Right lobe of liver (tissue), 4 donors: Measurements from ENCODE around the gene CPLX1.

Experiments
- POLR2A ChIP-seq: fragments of 450-650 bp; IDR thresholded peaks from one replicate; pipeline ENCODE4 v1.6.1; 2017; ENCODE audit warnings: antibody characterized with exemption, mild to moderate bottlenecking
- TF ChIP-seq, protein P1 (sequence below), 4 donors: fragments of 200-600 bp in 3 of 4; fragments of 450-650 bp in 1 of 4; IDR thresholded peaks; one replicate each; pipeline versions ENCODE4 v1.5.1 to v1.8.0; 2016 to 2022; ENCODE audit warnings: antibody characterized with exemption in 4 of 4, mild to moderate bottlenecking in 2 of 4
- donor health status: DM: no; HTN: no; CAD: no.
- donor health status: DM: no; HTN: no; CAD: no.
- donor health status: DM: no; HTN: yes; CAD: no.

DNA sequence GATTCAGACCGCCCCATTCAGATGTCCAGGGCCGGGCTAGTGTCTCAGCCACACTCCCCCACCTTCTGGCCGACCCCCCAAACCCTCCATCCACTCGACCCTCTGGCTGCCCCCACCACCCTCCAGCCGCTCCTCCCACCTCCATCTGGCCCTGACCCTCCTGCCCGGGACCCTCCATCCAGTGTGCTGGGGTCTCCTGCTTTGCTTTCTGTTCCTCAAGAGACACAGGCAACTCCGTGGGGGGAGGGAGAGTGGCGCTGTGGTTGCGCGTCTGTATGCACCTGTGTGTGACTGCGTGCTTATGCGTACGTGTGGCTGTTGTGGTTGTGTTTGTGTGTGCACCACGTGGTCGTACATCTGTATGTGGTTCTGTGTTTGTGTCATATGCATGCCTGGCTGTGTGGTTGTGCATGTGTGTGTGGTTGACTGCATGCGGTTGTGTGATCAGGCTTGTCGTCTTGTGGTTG, 33.3 kb downstream of the CPLX1 start:
- TF ChIP-seq POLR2A = no peak
- TF ChIP-seq, protein P1, sequence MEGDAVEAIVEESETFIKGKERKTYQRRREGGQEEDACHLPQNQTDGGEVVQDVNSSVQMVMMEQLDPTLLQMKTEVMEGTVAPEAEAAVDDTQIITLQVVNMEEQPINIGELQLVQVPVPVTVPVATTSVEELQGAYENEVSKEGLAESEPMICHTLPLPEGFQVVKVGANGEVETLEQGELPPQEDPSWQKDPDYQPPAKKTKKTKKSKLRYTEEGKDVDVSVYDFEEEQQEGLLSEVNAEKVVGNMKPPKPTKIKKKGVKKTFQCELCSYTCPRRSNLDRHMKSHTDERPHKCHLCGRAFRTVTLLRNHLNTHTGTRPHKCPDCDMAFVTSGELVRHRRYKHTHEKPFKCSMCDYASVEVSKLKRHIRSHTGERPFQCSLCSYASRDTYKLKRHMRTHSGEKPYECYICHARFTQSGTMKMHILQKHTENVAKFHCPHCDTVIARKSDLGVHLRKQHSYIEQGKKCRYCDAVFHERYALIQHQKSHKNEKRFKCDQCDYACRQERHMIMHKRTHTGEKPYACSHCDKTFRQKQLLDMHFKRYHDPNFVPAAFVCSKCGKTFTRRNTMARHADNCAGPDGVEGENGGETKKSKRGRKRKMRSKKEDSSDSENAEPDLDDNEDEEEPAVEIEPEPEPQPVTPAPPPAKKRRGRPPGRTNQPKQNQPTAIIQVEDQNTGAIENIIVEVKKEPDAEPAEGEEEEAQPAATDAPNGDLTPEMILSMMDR (IDR thresholded peaks at IDR 0.05) = no peak
